K562 (cell line): ENCODE data around the gene GIPC3. TPM values are rescaled to one million over a fixed set of nuclear protein-coding genes. Genes with fewer than 3 reads are reported as not detected.

Experiments used
- ATAC-seq: fragments of 200-7000 bp; cut with Tn5 transposase; 3 replicates; pipeline ENCODE4 v1.9.1; 2020; ENCODE audit warnings: moderate library complexity
- BruUV-seq: library from RNA; stranded (reverse); fragments of 400-500 nt; replicated peaks from 2 replicates; lab custom pipeline; 2021; lab: Mats Ljungman, UMichigan
- CTCF ChIA-PET: fragments of 300-600 bp; formaldehyde crosslinking; extraction: SDS; loops from one replicate; lab custom pipeline; 2021; ENCODE audit warnings: low intra/inter-chr PET ratio; lab: Yijun Ruan, JAX
- POLR2A ChIA-PET: fragments of 300-600, 350-650 bp; sonication (Branson Sonifier 250); formaldehyde crosslinking; extraction: SDS; loops from one replicate; lab custom pipeline; 2021; ENCODE audit warnings: antibody characterized with exemption, inconsistent platforms; lab: Yijun Ruan, JAX
- DNase-seq, 4 experiments: peaks; one replicate each; pipeline versions ENCODE4 v3.0.0 to v3.0.0-alpha.2; 2011 to 2018; ENCODE audit warnings: low spot score in 3 of 4, mixed read lengths in 3 of 4; ENCODE audit errors: extremely low read depth in 1 of 4
- FAIRE-seq: peaks from 2 replicates; lab custom pipeline; 2011; peaks lifted over from hg19 to GRCh38; lab: Jason Lieb, UNC
- H2AFZ ChIP-seq: 2 replicates; pipeline ENCODE4 v1.6.0; 2011; ENCODE audit warnings: low read depth, low read length, control low read depth, inconsistent platforms
- H3K27ac ChIP-seq: fragments of 200-600 bp; 3 replicates; pipeline ENCODE4 v1.8.0; 2011; ENCODE audit warnings: low read depth, mild to moderate bottlenecking, control low read depth, inconsistent platforms, low read length, moderate library complexity, mixed read lengths; ENCODE audit errors: extremely low read depth
- H3K27me3 ChIP-seq, 2 experiments: fragments of 300-600 bp in 1 of 2; 2 replicates in 1 of 2; 3 replicates in 1 of 2; pipeline versions ENCODE4 v1.6.0 to v1.8.0; 2011; ENCODE audit warnings: inconsistent platforms in 2 of 2, low read length in 2 of 2, mild to moderate bottlenecking in 1 of 2, mixed read lengths in 1 of 2, moderate library complexity in 1 of 2; ENCODE audit not compliant: control insufficient read depth in 2 of 2, insufficient read depth in 2 of 2
- H3K36me3 ChIP-seq: fragments of 300-600 bp; 3 replicates; pipeline ENCODE4 v1.8.0; 2011; ENCODE audit warnings: mild to moderate bottlenecking, low read length, inconsistent platforms; ENCODE audit not compliant: control insufficient read depth, insufficient read depth
- H3K4me1 ChIP-seq, 2 experiments: fragments of 200-600 bp in 1 of 2; replicated peaks in 1 of 2; 2 replicates in 1 of 2; 3 replicates in 1 of 2; pipeline versions ENCODE4 v1.5.1 to v1.8.0; 2011; ENCODE audit warnings: inconsistent platforms in 2 of 2, low read length in 2 of 2, mild to moderate bottlenecking in 1 of 2, mixed read lengths in 1 of 2, moderate library complexity in 1 of 2; ENCODE audit not compliant: control insufficient read depth in 2 of 2, insufficient read depth in 2 of 2
- H3K4me2 ChIP-seq: 2 replicates; pipeline ENCODE4 v1.6.1; 2011; ENCODE audit warnings: low read length, control low read depth, inconsistent platforms, mixed read lengths; ENCODE audit not compliant: insufficient read depth
- H3K4me3 ChIP-seq: fragments of 200-600 bp; sonication (generic), shearing (Covaris generic); 2 replicates; pipeline ENCODE4 v1.5.1; 2016; ENCODE audit warnings: control low read depth, inconsistent platforms
- H3K79me2 ChIP-seq: fragments of 200-600 bp; 3 replicates; pipeline ENCODE4 v1.8.0; 2011; ENCODE audit warnings: low read length, inconsistent platforms; ENCODE audit not compliant: control insufficient read depth, insufficient read depth
- H3K9ac ChIP-seq, 2 experiments: 2 replicates each; pipeline versions ENCODE4 v1.6.0 to v1.6.1; 2011; ENCODE audit warnings: low read depth in 2 of 2, low read length in 2 of 2, control low read depth in 1 of 2, inconsistent platforms in 1 of 2, mild to moderate bottlenecking in 1 of 2, mixed read lengths in 1 of 2; ENCODE audit not compliant: insufficient read depth in 1 of 2
- H3K9me1 ChIP-seq: one replicate; pipeline ENCODE4 v1.6.0; 2011; ENCODE audit warnings: inconsistent platforms, mild to moderate bottlenecking, low read length, moderate library complexity; ENCODE audit not compliant: control insufficient read depth, insufficient read depth
- H3K9me3 ChIP-seq: replicated peaks from 2 replicates; pipeline ENCODE4 v1.5.1; 2011; ENCODE audit warnings: low read depth, low read length, inconsistent platforms; ENCODE audit not compliant: control insufficient read depth, insufficient read depth
- H4K20me1 ChIP-seq: replicated peaks from 2 replicates; pipeline ENCODE4 v1.6.1; 2011; ENCODE audit warnings: low read length, inconsistent platforms, mixed read lengths; ENCODE audit not compliant: control insufficient read depth, insufficient read depth
- ARHGAP35 ChIP-seq: fragments of 450-650 bp; IDR thresholded peaks from 2 replicates; pipeline ENCODE4 v1.6.1; 2018; ENCODE audit not compliant: partially characterized antibody
- ASH1L ChIP-seq: fragments of 450-650 bp; IDR thresholded peaks from 2 replicates; pipeline ENCODE4 v1.6.1; 2018; ENCODE audit warnings: borderline replicate concordance, mild to moderate bottlenecking, low read depth; ENCODE audit not compliant: partially characterized antibody
- ATF6 ChIP-seq: sonication (generic); formaldehyde crosslinking; IDR thresholded peaks from 2 replicates; pipeline ENCODE4 v1.4.0; 2020; ENCODE audit warnings: mild to moderate bottlenecking, missing genetic modification reagents
- BRD9 ChIP-seq: fragments of 450-650 bp; IDR thresholded peaks from 2 replicates; pipeline ENCODE4 v1.6.1; 2018; ENCODE audit warnings: low read depth; ENCODE audit not compliant: partially characterized antibody
- CBX1 ChIP-seq: sonication (generic); IDR thresholded peaks from 2 replicates; pipeline ENCODE4 v1.6.1; 2016; ENCODE audit warnings: antibody characterized with exemption, low read depth, mild to moderate bottlenecking
- CBX3 ChIP-seq, 2 experiments: IDR thresholded peaks; 1 replicate in 1 of 2; 2 replicates in 1 of 2; pipeline ENCODE4 v1.6.1; 2012; ENCODE audit warnings: inconsistent platforms in 2 of 2, low read length in 2 of 2, borderline replicate concordance in 1 of 2, control low read depth in 1 of 2
- CHD4 ChIP-seq: fragments of 200-600 bp; sonication (generic); IDR thresholded peaks from 3 replicates; pipeline ENCODE4 v1.6.1; 2012; ENCODE audit warnings: low read depth, mild to moderate bottlenecking, mixed read lengths, low read length, inconsistent platforms; ENCODE audit not compliant: insufficient read depth, insufficient replicate concordance, poor library complexity, severe bottlenecking
- CXXC5 ChIP-seq: fragments of 250-450 bp; sonication (Bioruptor Pico); IDR thresholded peaks from 2 replicates; pipeline ENCODE4 v1.8.0; 2022; ENCODE audit warnings: inconsistent platforms, mild to moderate bottlenecking, moderate library complexity
- HMBOX1 ChIP-seq: sonication (generic); IDR thresholded peaks from 2 replicates; pipeline ENCODE4 v1.6.1; 2016
- HMG20B ChIP-seq: fragments of 250-450 bp; sonication (Bioruptor Pico); IDR thresholded peaks from 2 replicates; pipeline ENCODE4 v1.5.0; 2021; ENCODE audit warnings: mild to moderate bottlenecking
- PHF8 ChIP-seq: fragments of 200-600 bp; sonication (generic); IDR thresholded peaks from 2 replicates; pipeline ENCODE4 v1.6.1; 2012; ENCODE audit warnings: mixed run types, mild to moderate bottlenecking, inconsistent platforms, low read length, moderate library complexity, borderline replicate concordance
- POLR2A ChIP-seq: fragments of 450-650 bp; conservative IDR thresholded peaks from 2 replicates; pipeline ENCODE4 v1.6.1; 2016
- POLR2G ChIP-seq: fragments of 200-400 bp; formaldehyde crosslinking; IDR thresholded peaks from 2 replicates; pipeline ENCODE4 v1.6.1; 2017; ENCODE audit warnings: low read depth, mild to moderate bottlenecking, antibody characterized with exemption, low read length, moderate library complexity
- RBFOX2 ChIP-seq: fragments of 200-400 bp; formaldehyde crosslinking; IDR thresholded peaks from 2 replicates; pipeline ENCODE4 v1.6.1; 2017; ENCODE audit warnings: low read depth, mild to moderate bottlenecking, low read length, moderate library complexity
- SUPT5H ChIP-seq: fragments of 450-650 bp; IDR thresholded peaks from 2 replicates; pipeline ENCODE4 v1.6.1; 2016
- TARDBP ChIP-seq: fragments of 450-650 bp; IDR thresholded peaks from 2 replicates; pipeline ENCODE4 v1.6.1; 2016
- UBTF ChIP-seq, 2 experiments: IDR thresholded peaks; 2 replicates each; pipeline ENCODE4 v1.6.1; 2012; ENCODE audit warnings: improper control_type of control experiment in 2 of 2, low read depth in 2 of 2, low read length in 2 of 2, borderline replicate concordance in 1 of 2
- ZNF316 ChIP-seq: fragments of 450-650 bp; IDR thresholded peaks from 2 replicates; pipeline ENCODE4 v1.6.1; 2016
- ZNF445 ChIP-seq: fragments of 250-450 bp; sonication (Bioruptor Pico); IDR thresholded peaks from 2 replicates; pipeline ENCODE4 v1.4.0; 2020; ENCODE audit warnings: low read depth, mild to moderate bottlenecking, moderate library complexity
- ZNF785 ChIP-seq: fragments of 250-450 bp; sonication (Bioruptor Pico); IDR thresholded peaks from 2 replicates; pipeline ENCODE4 v1.4.0; 2020; ENCODE audit warnings: mild to moderate bottlenecking
- WGBS: fragments of 100-300 bp; shearing (Covaris generic); methylation state at CpG from one replicate; pipeline ENCODE4 v1.1.6; 2016; ENCODE audit warnings: low coverage, mixed read lengths; ENCODE audit not compliant: insufficient coverage; ENCODE audit errors: missing lambda C conversion rate; 5-methylcytosine and 5-hydroxymethylcytosine counted together
- in situ Hi-C: fragments of 300-500 bp; cut with MboI; formaldehyde crosslinking; loops from 4 replicates; pipeline ENCODE4 v1.15.0; 2018; ENCODE audit warnings: inconsistent platforms, mixed read lengths
- intact Hi-C: fragments of 100-400 bp; cut with micrococcal nuclease; formaldehyde crosslinking; loops from 2 replicates; pipeline ENCODE4 v1.14.2; 2022
- polyA plus RNA-seq, 8 experiments: library from polyadenylated mRNA; depleted of rRNA in 4 of 8; stranded (reverse) in 5 of 8; unstranded in 3 of 8; fragments of >200 nt; fragmentation: Nextera tagmentation in 2 of 8; fragmentation: Illumina TruSeq in 1 of 8; extraction: Ambion mirVana in 2 of 8; extraction: Trizol in 1 of 8; gene quantifications; 2 replicates each; pipeline versions ENCODE4 v1.2.1 to v1.2.3, GENCODE V29; 2011 to 2014; ENCODE audit warnings: inconsistent platforms in 1 of 8, missing spikeins in 1 of 8
- total RNA-seq, 7 experiments: library from RNA; depleted of rRNA in 6 of 7; stranded (reverse); fragments of >200 nt in 6 of 7; fragmentation: Illumina TruSeq in 2 of 7; extraction: Trizol in 2 of 7; gene quantifications; 2 replicates each; pipeline versions ENCODE4 v1.2.1 to v1.2.3, GENCODE V29; 2011 to 2021; ENCODE audit warnings: low replicate concordance in 1 of 7

GIPC3 gene
- total and polyA plus RNA-seq, 9 of the 15 experiments (the other 6 are each of a cell fraction or from before 2014, with no cell fraction given), result 0.03 to 3.6 (median 1.5) TPM; not detected in 1

GRCh38 chr19:3544058-3544376 is 41.3 kb upstream of the GIPC3 start:
- Histone ChIP-seq H3K4me2 (no peak overlapping the region), H3K27ac (no peak overlapping the region), H3K27me3 (no peaks in the 10 kb centered on the region), H3K36me3 (peaks cover 59% of the 10 kb centered on the region; the same call in 2 of the 3 replicates), H3K9me1 (no peaks in the 10 kb centered on the region), H3K9me3 (no peaks in the 10 kb centered on the region), H2AFZ (no peak overlapping the region), H3K4me1 (peaks cover under 1 to 55% of the 10 kb centered on the region in 2 experiments; a peak in 3 of 5 replicates), H3K4me3 (no peak overlapping the region), H4K20me1 (peaks cover 5% of the 10 kb centered on the region; the same call in 1 of the 2 replicates), H3K79me2 (no peaks in the 10 kb centered on the region), H3K9ac (peak overlapping the region in 1 of 2 experiments; percentile 45; a peak in 1 of 4 replicates)
- no peak for DNase-seq
- WGBS, result 92% methylated on average over 7 of the region's 9 CpGs
- intact Hi-C loops (loop anchor here (10.0 kb wide), 1 partner anchor 61 kb away; the partner anchor contains the start of gene TBXA2R), in situ Hi-C loops (no loop called here)
- no TSS peak for BruUV-seq
- no peak for TF ChIP-seq UBTF (IDR thresholded peaks at IDR 0.05; ENCODE audit: borderline replicate concordance in 1 of 2, low read depth in 2 of 2, low read length in 2 of 2)
- TF ChIP-seq PHF8, result no peak
- no peak for TF ChIP-seq ZNF785 (CRISPR knock-in tag)
- 0 out of 2 replicates have a peak, but pooled peaks have one; percentile 35 for TF ChIP-seq RBFOX2
- TF ChIP-seq ARHGAP35, result no peak
- TF ChIP-seq TARDBP, result no peak
- TF ChIP-seq CBX3 (IDR thresholded peaks at IDR 0.05; ENCODE audit: borderline replicate concordance in 1 of 2, low read length in 2 of 2), result no peak
- no peak for TF ChIP-seq HMBOX1
- TF ChIP-seq POLR2G, result peak; percentile 39
- TF ChIP-seq CBX1, result no peak
- no peak for TF ChIP-seq SUPT5H
- no peak for TF ChIP-seq HMG20B (CRISPR knock-in tag)
- no peak for TF ChIP-seq ATF6 (CRISPR knock-in tag)
- TF ChIP-seq BRD9, result no peak
- no peak for TF ChIP-seq ASH1L
- TF ChIP-seq CHD4, result no peak
- no peak for TF ChIP-seq ZNF445 (CRISPR knock-in tag)
- 0 out of 2 replicates have a peak, but pooled peaks have one; percentile 8 for TF ChIP-seq POLR2A
- no peak for TF ChIP-seq CXXC5
- TF ChIP-seq ZNF316, result no peak
- no peak for FAIRE-seq
- CTCF ChIA-PET, result interaction anchor here (0.6 to 2.1 kb wide), 3 partner anchors 30 to 75 kb away, joined by 4 to 19 read pairs (median 5); no protein-coding TSS in a partner anchor
- no peak for ATAC-seq
- POLR2A ChIA-PET, result no interaction called here
